Ishikawa (cell line): Measurements from ENCODE around the gene CNOT6.

ENCODE experiments used
- CEBPB ChIP-seq: IDR thresholded peaks from 2 replicates; pipeline ENCODE4 v1.6.1; 2012
- CREB1 ChIP-seq: IDR thresholded peaks from 2 replicates; pipeline ENCODE4 v1.6.1; 2012; ENCODE audit warnings: low read depth
- EGR1 ChIP-seq: IDR thresholded peaks from 2 replicates; pipeline ENCODE4 v1.6.1; 2012
- EP300 ChIP-seq: IDR thresholded peaks from 2 replicates; pipeline ENCODE4 v1.6.1; 2012; ENCODE audit warnings: borderline replicate concordance
- FOXM1 ChIP-seq: IDR thresholded peaks from 2 replicates; pipeline ENCODE4 v1.6.1; 2012; ENCODE audit warnings: low read depth, borderline replicate concordance
- NFIC ChIP-seq: IDR thresholded peaks from 2 replicates; pipeline ENCODE4 v1.6.1; 2012
- RAD21 ChIP-seq: IDR thresholded peaks from 2 replicates; pipeline ENCODE4 v1.6.1; 2012; ENCODE audit warnings: low read depth
- REST ChIP-seq: IDR thresholded peaks from 2 replicates; pipeline ENCODE4 v1.6.1; 2012; ENCODE audit warnings: low read depth, mild to moderate bottlenecking
- TAF1 ChIP-seq: IDR thresholded peaks from 2 replicates; pipeline ENCODE4 v1.6.1; 2012; ENCODE audit warnings: low read depth, mild to moderate bottlenecking
- TCF12 ChIP-seq: IDR thresholded peaks from 2 replicates; pipeline ENCODE4 v1.6.1; 2012; ENCODE audit warnings: low read depth
- TEAD4 ChIP-seq: IDR thresholded peaks from 2 replicates; pipeline ENCODE4 v1.6.1; 2012
- YY1 ChIP-seq: IDR thresholded peaks from 2 replicates; pipeline ENCODE4 v1.6.1; 2012; ENCODE audit warnings: low read depth
- ZBTB7A ChIP-seq: IDR thresholded peaks from 2 replicates; pipeline ENCODE4 v1.6.1; 2012; ENCODE audit warnings: low read depth
- TF ChIP-seq, protein P1 (sequence below): IDR thresholded peaks from 2 replicates; pipeline ENCODE4 v1.6.1; 2012
- TF ChIP-seq, protein P2 (sequence below): IDR thresholded peaks from 2 replicates; pipeline ENCODE4 v1.6.1; 2012

Gene CNOT6

DNA sequence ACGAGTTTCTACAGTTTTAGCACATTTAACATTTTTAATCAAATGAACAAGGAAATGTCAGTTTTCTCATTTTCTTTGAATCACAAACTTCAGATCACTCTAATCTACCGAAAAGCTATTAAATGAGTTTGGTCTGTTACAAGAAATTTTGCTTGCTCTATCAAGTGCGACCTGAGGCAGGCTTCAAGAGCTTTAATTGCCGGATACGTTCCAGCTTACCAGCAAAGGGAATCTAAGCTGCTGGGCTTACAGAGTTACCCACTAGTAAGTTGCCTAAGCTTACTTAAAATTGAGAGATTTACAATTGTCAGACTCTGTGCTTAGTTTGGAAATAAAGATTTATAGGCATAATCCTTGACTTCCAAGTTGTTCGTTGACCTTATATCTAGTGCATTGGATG is 86.5 kb downstream of the CNOT6 start:
- TF ChIP-seq EGR1 (no peak), TCF12 (no peak), RAD21 (no peak), FOXM1 (no peak), EP300 (no peak)
- TF ChIP-seq, protein P1, sequence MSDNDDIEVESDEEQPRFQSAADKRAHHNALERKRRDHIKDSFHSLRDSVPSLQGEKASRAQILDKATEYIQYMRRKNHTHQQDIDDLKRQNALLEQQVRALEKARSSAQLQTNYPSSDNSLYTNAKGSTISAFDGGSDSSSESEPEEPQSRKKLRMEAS = no peak
- TF ChIP-seq, protein P2, sequence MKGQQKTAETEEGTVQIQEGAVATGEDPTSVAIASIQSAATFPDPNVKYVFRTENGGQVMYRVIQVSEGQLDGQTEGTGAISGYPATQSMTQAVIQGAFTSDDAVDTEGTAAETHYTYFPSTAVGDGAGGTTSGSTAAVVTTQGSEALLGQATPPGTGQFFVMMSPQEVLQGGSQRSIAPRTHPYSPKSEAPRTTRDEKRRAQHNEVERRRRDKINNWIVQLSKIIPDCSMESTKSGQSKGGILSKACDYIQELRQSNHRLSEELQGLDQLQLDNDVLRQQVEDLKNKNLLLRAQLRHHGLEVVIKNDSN = no peak

DNA sequence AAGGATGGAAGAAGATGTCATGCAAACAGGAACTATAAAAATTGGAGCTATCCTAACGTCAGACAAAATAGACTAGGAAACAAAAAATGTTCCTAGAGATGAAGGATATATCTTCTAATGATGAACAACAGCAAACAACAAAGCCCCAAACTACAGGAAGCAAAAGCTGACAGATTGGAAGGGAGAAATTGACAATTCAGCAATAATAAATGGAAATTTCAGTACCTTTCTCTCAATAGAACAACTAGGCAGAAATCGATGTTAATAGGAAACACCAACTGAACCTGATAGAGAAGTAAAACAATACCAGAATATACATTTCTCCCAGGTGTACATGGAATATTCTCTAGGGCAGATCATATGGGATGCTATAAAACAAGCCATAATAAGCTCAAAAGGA is 89.6 kb downstream of the CNOT6 start:
- no peak for TF ChIP-seq TAF1
- TF ChIP-seq, protein P1 = no peak
- TF ChIP-seq ZBTB7A = no peak
- no peak for TF ChIP-seq TCF12
- no peak for TF ChIP-seq RAD21
- TF ChIP-seq, protein P2 = no peak
- no peak for TF ChIP-seq EGR1
- TF ChIP-seq REST = no peak
- TF ChIP-seq FOXM1 = no peak
- no peak for TF ChIP-seq CEBPB
- TF ChIP-seq CREB1 = no peak
- no peak for TF ChIP-seq EP300
- TF ChIP-seq NFIC = no peak
- no peak for TF ChIP-seq TEAD4
- no peak for TF ChIP-seq YY1

GRCh38 chr5:180586204-180586603 is 92.0 kb downstream of the CNOT6 start:
- no peak for TF ChIP-seq TAF1
- TF ChIP-seq, protein P2 = no peak
- TF ChIP-seq, protein P1 = no peak
- TF ChIP-seq TCF12 = no peak
- TF ChIP-seq EGR1 = no peak
- TF ChIP-seq CEBPB = no peak
- TF ChIP-seq NFIC = no peak
- TF ChIP-seq FOXM1 = no peak
- no peak for TF ChIP-seq ZBTB7A
- no peak for TF ChIP-seq YY1
- no peak for TF ChIP-seq CREB1
- no peak for TF ChIP-seq EP300
- TF ChIP-seq REST = no peak
- TF ChIP-seq TEAD4 = no peak
- no peak for TF ChIP-seq RAD21

GRCh38 chr5:180586870-180587269 is 92.7 kb downstream of the CNOT6 start:
- TF ChIP-seq TAF1 = no peak
- TF ChIP-seq CEBPB = 0 out of 2 replicates have a peak, but pooled peaks have one; percentile 20

GRCh38 chr5:180589771-180590542 is 95.8 kb downstream of the CNOT6 start:
- peak; percentile 42; the same call in 1 of the 2 replicates for TF ChIP-seq NFIC
- TF ChIP-seq TAF1 = no peak
